HG02981 (cell line): ENCODE measurements around the gene OR2B2.
"Not testable (repeated sequence)": the region's sequence is repeated elsewhere in the genome, so short reads cannot be mapped to it uniquely, and the experiment has no call there.

Source experiments
- ATAC-seq: cut with Tn5 transposase; IDR thresholded peaks from one replicate; pipeline ENCODE4 v1.9.1; 2021; ENCODE audit warnings: mild to moderate bottlenecking, moderate library complexity; ENCODE audit not compliant: unreplicated experiment

The OR2B2 gene

GRCh38 chr6:27911956-27912446 lies at the start of gene OR2B2:
TSS of gene OR2B2 (minus strand) at chr6:27912396. CDS start at chr6:27912319, 77 bp downstream.
- no peak for ATAC-seq

- ATAC-seq: peak; percentile 59
Observed at GRCh38 chr6:27957516-27957915, 45.3 kb upstream of the OR2B2 start.

DNA sequence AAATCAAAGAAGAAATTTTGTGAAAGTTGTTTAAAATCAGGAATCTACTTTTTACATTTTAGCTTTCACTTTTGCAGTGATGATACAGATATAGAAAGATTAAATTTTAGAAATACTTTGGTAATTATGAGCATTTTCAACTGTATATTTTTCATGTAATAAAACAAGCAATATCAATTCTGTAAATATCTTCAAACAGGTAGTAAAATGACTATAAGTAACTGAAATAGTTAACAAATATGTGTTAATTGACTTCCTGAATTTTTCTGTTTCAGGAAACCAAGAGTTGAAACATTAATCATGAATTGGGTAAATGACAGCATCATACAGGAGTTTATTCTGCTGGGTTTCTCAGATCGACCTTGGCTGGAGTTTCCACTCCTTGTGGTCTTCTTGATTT lies 44.7 kb upstream of the OR2B2 start, which contains the start of gene OR2B6:
Gene OR2B6, plus strand, starts transcription at position 301 of the 400 bp plus-strand sequence. Its CDS starts 0 bp downstream, at position 301.
- ATAC-seq: peak; percentile 37

- ATAC-seq: no peak
Observed at GRCh38 chr6:27951040-27951439, 38.8 kb upstream of the OR2B2 start.

DNA sequence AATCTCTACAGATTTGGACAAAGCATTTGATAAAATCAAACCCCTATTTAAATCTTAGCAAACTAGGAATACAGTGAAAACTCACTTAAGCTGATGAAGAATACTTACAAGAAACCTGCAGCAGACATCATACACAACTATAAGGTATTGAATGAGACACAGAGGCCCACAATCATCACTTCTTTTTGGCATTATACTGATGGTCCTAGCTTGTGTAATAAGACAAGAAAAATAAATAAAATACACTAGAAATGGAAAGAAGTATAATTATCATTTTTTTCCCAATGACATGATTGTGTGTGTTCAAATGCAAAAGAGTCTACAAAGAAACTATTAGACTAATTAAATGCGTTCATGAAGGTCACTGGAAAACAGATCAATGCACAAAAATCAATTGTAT lies 36.0 kb upstream of the OR2B2 start:
- no peak for ATAC-seq

GRCh38 chr6:27943072-27943471 lies 30.9 kb upstream of the OR2B2 start:
- ATAC-seq: not testable (repeated sequence)

DNA sequence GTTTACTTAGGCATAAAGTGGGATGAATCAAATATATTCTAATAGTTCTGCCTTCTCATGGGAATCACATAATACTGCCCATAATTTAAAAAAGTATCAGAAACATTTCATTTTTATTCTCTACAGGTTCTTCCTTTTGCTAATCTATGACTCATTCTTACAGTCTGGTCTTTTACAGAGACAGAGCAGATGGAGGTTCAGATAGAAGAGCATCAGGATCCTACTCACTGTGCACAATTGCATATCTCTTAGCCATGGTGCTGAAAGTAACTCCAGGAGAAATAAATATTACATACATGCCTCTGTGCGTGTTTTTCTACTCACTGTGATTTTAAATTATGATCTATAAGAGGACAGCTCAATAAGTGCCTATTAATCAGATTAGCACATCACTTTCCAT lies 28.6 kb upstream of the OR2B2 start:
- no peak for ATAC-seq

- ATAC-seq: no peak
Observed at GRCh38 chr6:27931209-27931608, 19.0 kb upstream of the OR2B2 start.

- ATAC-seq: not testable (repeated sequence)
Observed at GRCh38 chr6:27929930-27930329, 17.7 kb upstream of the OR2B2 start.

DNA sequence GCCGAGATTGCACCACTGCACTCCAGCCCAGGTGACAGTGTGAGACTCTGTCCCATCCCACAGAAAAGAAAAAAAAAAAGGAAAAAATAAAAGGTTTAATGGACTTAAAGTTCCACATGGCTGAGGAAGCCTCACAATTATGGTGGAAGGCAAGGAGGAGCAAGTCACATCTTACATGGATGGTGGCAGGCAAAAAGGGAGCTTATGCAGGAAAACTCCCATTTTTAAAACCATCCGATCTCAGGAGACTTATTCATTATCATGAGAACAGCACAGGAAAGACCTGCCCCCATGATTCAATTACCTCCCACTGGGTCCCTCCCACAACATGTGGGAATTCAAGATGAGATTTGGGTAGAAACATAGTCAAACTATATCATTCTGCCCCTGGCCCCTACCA lies 15.8 kb upstream of the OR2B2 start:
- not testable (repeated sequence) for ATAC-seq

GRCh38 chr6:27924179-27924578 lies 12.0 kb upstream of the OR2B2 start:
- ATAC-seq: no peak

DNA sequence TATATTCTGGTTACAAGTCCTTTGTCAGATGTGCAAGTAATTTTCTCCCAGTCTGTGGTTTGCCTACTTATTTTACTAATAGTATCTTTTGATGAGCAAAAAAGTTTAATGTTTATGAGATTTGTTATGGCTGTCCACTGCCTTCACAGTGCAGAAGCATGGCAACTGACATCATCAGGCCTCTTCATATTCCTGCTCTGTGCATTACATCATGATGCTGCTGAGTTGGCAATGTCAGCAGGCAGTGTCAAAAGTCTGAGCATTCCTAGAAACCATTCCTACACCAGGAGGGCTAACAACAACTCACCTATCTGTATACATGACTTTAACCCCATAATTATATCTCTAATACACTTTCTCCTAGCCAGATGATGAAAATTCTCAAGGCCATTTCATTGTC lies 10.8 kb upstream of the OR2B2 start:
- ATAC-seq: no peak

GRCh38 chr6:27908017-27908416 lies 4.2 kb downstream of the OR2B2 start:
- ATAC-seq: no peak

DNA sequence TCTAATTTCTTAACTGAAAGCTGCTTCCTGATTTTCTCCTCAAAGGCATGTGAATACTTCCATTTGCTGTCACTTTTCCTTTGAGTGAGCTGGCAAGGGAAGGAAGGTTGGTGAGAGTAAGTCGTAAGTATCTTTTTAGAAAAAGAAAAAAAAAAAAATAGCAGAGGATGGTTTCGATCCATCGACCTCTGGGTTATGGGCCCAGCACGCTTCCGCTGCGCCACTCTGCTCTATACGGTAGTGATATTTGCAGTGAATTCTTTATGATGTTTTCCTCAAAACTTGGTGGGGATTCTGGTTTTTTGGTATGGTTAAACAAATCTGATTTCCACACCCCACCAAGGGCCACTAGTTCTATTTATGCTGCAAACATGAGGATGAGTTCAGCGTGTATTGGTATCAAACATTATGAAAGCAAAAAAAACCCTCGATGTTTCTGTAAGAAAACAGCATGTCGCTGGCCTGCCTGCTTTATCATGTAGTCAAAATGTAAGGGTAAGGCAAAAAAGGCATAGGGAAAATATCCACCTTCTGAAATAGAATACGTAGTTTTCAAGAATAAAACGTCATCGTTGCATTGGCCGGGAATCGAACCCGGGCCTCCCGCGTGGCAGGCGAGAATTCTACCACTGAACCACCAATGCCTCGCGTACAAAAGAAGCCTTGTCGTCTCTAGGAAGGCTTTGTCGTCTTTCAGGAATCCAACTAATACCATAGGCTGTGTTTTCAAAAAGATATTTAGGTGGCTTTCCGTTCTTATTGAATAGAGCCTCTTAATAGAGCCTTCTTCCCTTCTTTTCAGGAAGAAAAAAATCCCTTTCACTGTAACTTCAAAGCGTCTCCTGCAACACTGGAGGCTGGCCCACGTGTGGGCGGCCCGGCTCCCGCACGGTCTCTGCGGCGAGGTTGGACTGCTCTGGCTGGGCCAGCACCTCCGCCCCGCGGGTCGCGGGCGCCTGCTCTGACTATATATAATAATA lies 9.6 kb downstream of the OR2B2 start:
- ATAC-seq: peak; percentile 75

- no peak for ATAC-seq
Observed at GRCh38 chr6:27901801-27902200, 10.4 kb downstream of the OR2B2 start.

DNA sequence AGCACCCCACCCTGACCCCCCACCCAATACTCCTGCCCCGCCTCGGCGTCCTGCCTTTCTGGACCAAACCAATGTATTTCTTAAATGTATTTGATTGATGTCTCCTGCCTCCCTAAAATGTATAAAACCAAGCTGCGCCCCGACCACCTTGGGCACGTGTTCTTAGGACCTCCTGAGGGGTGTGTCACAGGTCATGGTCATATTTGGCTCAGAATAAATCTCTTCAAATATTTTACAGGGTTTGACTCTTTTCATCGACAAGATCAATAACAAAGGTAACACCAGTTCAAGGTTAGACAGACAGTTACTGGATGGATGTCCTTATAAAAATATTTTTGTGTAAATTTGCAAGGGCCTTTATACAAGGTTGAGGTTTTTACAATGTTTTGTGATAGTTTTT lies 12.0 kb downstream of the OR2B2 start:
- ATAC-seq: not testable (repeated sequence)

- ATAC-seq: no peak
Observed at GRCh38 chr6:27899543-27899942, 12.7 kb downstream of the OR2B2 start.

DNA sequence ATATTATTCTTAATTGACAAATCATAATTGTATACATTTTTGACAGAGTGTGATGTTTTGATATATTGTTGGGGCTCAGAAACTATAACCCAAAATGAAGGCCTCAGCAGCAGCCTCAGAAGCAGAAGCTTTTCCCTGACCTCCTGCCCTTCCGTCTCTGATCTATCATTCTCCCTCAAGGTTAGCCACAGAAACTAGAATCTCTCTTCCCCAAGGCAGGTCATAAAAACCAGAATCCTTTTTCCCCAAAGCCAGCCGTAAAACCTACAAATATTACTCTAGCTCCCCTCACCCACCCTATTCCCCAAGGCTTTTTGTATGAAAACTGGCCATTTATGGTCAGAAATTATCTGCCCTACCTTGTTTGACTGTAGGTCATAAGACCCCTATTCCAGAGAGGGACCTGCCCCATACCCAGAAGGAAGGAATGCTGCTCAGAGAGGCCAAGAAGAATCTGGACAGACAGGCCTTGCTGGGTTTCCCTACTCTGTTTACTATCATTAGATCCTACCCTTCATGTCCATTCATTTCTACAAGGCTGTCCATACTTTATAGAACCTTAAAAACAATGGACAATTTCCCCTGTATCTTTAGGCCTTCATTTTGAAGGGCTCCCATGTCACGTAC lies 14.5 kb downstream of the OR2B2 start:
- ATAC-seq: no peak

- ATAC-seq: no peak
Observed at GRCh38 chr6:27896398-27896796, 15.8 kb downstream of the OR2B2 start.

GRCh38 chr6:27894839-27895762 lies 17.1 kb downstream of the OR2B2 start:
- no peak for ATAC-seq
